GM10248 (cell line): ENCODE measurements around the gene PDCD11.

Experiments used
- CTCF ChIA-PET: fragments of 300-600 bp; sonication (Branson Sonifier 250); formaldehyde crosslinking; extraction: SDS; loops from one replicate; lab custom pipeline; 2021; ENCODE audit warnings: antibody characterized with exemption; lab: Yijun Ruan, JAX
- POLR2A ChIA-PET: fragments of 350-650 bp; sonication (Branson Sonifier 250); formaldehyde crosslinking; extraction: SDS; loops from one replicate; lab custom pipeline; 2020; ENCODE audit warnings: antibody characterized with exemption; lab: Yijun Ruan, JAX
- DNase-seq: peaks from one replicate; pipeline ENCODE4 v3.0.0; 2012; ENCODE audit errors: extremely low spot score
- CTCF ChIP-seq: IDR thresholded peaks from 2 replicates; pipeline ENCODE4 v1.5.1; 2012; ENCODE audit warnings: mild to moderate bottlenecking, low read depth; ENCODE audit errors: extremely low read depth, missing control alignments, control extremely low read depth

The PDCD11 gene

GRCh38 chr10:103495321-103495720 is 98.9 kb downstream of the PDCD11 start:
- POLR2A ChIA-PET = no interaction called here
- TF ChIP-seq CTCF = no peak
- CTCF ChIA-PET = interaction anchor here (1.0 to 7.9 kb wide), 4 partner anchors 11 to 171 kb away, joined by 3 to 69 read pairs (median 23); no protein-coding TSS in a partner anchor
- DNase-seq = no peak
